ENCODE measurements around the gene ATG16L1.

The ATG16L1 gene

GRCh38 chr2:233251306-233252116 is at the start of gene ATG16L1:
Gene ATG16L1, plus strand, starts transcription at chr2:233251673. Its CDS starts 155 bp downstream, at chr2:233251828.
- peak; percentile 75 to 94 (median 88) for DNase-seq

GRCh38 chr2:233202531-233202944 is 48.9 kb upstream of the ATG16L1 start:
- no peak for DNase-seq

- DNase-seq = no peak
Measured at GRCh38 chr2:233203060-233203459, 48.4 kb upstream of the ATG16L1 start.

GRCh38 chr2:233204286-233204936 is 47.1 kb upstream of the ATG16L1 start:
- no peak for DNase-seq

GRCh38 chr2:233208382-233209116 is 42.9 kb upstream of the ATG16L1 start:
- DNase-seq = no peak

GRCh38 chr2:233209117-233209532 is 42.3 kb upstream of the ATG16L1 start:
- no peak for DNase-seq

GRCh38 chr2:233209533-233210171 is 41.8 kb upstream of the ATG16L1 start:
- DNase-seq = no peak

GRCh38 chr2:233210281-233210680 is 41.2 kb upstream of the ATG16L1 start:
- no peak for DNase-seq

GRCh38 chr2:233210843-233211547 is 40.5 kb upstream of the ATG16L1 start:
- DNase-seq = no peak

- DNase-seq = no peak
Measured at GRCh38 chr2:233211548-233211895, 40.0 kb upstream of the ATG16L1 start.

GRCh38 chr2:233213011-233213410 is 38.5 kb upstream of the ATG16L1 start:
- DNase-seq = no peak

- no peak for DNase-seq
Measured at GRCh38 chr2:233213975-233214374, 37.5 kb upstream of the ATG16L1 start.

- no peak for DNase-seq
Measured at GRCh38 chr2:233217892-233218377, 33.5 kb upstream of the ATG16L1 start.

- no peak for DNase-seq
Measured at GRCh38 chr2:233218836-233219235, 32.6 kb upstream of the ATG16L1 start.

GRCh38 chr2:233219848-233220247 is 31.6 kb upstream of the ATG16L1 start:
- no peak for DNase-seq

- no peak for DNase-seq
Measured at GRCh38 chr2:233221378-233222063, 30.0 kb upstream of the ATG16L1 start.

- no peak for DNase-seq
Measured at GRCh38 chr2:233223059-233223894, 28.2 kb upstream of the ATG16L1 start.

GRCh38 chr2:233225230-233226068 is 26.0 kb upstream of the ATG16L1 start:
- no peak for DNase-seq

- DNase-seq = no peak
Measured at GRCh38 chr2:233226511-233227031, 24.9 kb upstream of the ATG16L1 start.

Data from activated naive CD4-positive, alpha-beta T cell (primary cell).